Smooth muscle cell (in vitro differentiated cells): Measurements from ENCODE around the gene MBL2. TPM values are rescaled to one million over a fixed set of nuclear protein-coding genes. Genes with fewer than 3 reads are reported as not detected.

Experiments
- DNase-seq: peaks from one replicate; lab custom pipeline; 2025; ENCODE audit not compliant: unreplicated experiment; lab: John Stamatoyannopoulos, UW
- H2AFZ ChIP-seq: fragments of 200-600 bp; sonication (generic); 2 replicates; pipeline ENCODE4 v1.6.0; 2016; ENCODE audit warnings: antibody characterized with exemption, low read depth, mild to moderate bottlenecking
- H3F3A ChIP-seq: fragments of 200-600 bp; sonication (generic); 2 replicates; pipeline ENCODE4 v1.6.0; 2017; ENCODE audit warnings: antibody characterized with exemption, low read depth
- H3K27ac ChIP-seq: fragments of 200-600 bp; sonication (generic); 2 replicates; pipeline ENCODE4 v1.5.1; 2016; ENCODE audit warnings: low read depth, mild to moderate bottlenecking
- H3K27me3 ChIP-seq: fragments of 200-600 bp; sonication (generic); 2 replicates; pipeline ENCODE4 v1.6.1; 2016; ENCODE audit warnings: low read depth, mild to moderate bottlenecking
- H3K36me3 ChIP-seq: fragments of 200-600 bp; sonication (generic); 2 replicates; pipeline ENCODE4 v1.5.1; 2016; ENCODE audit warnings: low read depth
- H3K4me1 ChIP-seq: fragments of 200-600 bp; sonication (generic); 2 replicates; pipeline ENCODE4 v1.5.1; 2016; ENCODE audit warnings: low read depth
- H3K4me2 ChIP-seq: fragments of 200-600 bp; sonication (generic); 2 replicates; pipeline ENCODE4 v1.6.0; 2016; ENCODE audit warnings: mild to moderate bottlenecking
- H3K4me3 ChIP-seq: fragments of 200-600 bp; sonication (generic); 2 replicates; pipeline ENCODE4 v1.5.1; 2016; ENCODE audit warnings: mild to moderate bottlenecking
- H3K79me2 ChIP-seq: fragments of 200-600 bp; sonication (generic); 2 replicates; pipeline ENCODE4 v1.6.0; 2016; ENCODE audit warnings: low read depth, mild to moderate bottlenecking
- H3K9ac ChIP-seq: fragments of 200-600 bp; sonication (generic); 2 replicates; pipeline ENCODE4 v1.6.0; 2016; ENCODE audit warnings: low read depth
- H3K9me3 ChIP-seq: fragments of 200-600 bp; sonication (generic); replicated peaks from 2 replicates; pipeline ENCODE4 v1.5.1; 2016; ENCODE audit warnings: low read depth
- H4K20me1 ChIP-seq: fragments of 200-600 bp; sonication (generic); 2 replicates; pipeline ENCODE4 v1.6.0; 2016; ENCODE audit warnings: low read depth
- WGBS: methylation state at CpG from one replicate; pipeline ENCODE4 v1.1.7; 2016; ENCODE audit warnings: low lambda C conversion rate; 5-methylcytosine and 5-hydroxymethylcytosine counted together
- polyA plus RNA-seq: library from polyadenylated mRNA; unstranded; fragments of >200 nt; fragmentation: Nextera tagmentation; extraction: Ambion mirVana; gene quantifications from 2 replicates; pipeline ENCODE4 v1.2.1, GENCODE V29; 2016
- total RNA-seq: library from RNA; depleted of rRNA; stranded (reverse); fragments of >200 nt; gene quantifications from 2 replicates; pipeline ENCODE4 v1.2.3, GENCODE V29; 2014
- TF ChIP-seq, protein P1 (sequence below): fragments of 200-600 bp; sonication (generic); IDR thresholded peaks from 2 replicates; pipeline ENCODE4 v1.5.1; 2017; ENCODE audit warnings: borderline replicate concordance, mild to moderate bottlenecking, antibody characterized with exemption; ENCODE audit not compliant: insufficient read depth, poor library complexity, severe bottlenecking

The MBL2 gene
- total RNA-seq (0.04 TPM in 1 of 2 replicates, not detected in the other), polyA plus RNA-seq (not detected in 2 replicates)

DNA sequence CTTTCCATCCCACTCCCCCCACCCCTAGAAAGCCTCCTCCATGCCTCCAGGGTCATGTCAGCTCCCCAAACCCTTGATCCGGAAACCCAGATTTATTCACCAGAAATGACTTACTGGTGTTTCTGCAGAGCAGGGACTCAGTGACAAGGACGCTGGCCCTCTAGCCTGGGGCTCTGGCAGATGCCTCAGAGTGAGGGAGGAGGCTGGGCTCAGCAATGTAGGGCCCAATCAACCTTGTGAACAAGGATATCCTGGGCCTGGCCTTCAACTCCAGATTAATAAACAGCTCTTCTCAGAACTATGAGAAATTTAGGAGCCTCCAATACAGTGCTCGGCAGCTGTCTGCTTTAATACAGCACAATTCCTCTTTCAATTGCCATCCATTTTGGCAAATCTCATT is at the start of gene MBL2:
MBL2 (minus strand) TSS at position 162 of the 400 bp plus-strand sequence. CDS start 1,149 bp downstream, outside the sequence.
- Histone ChIP-seq H3K4me1 (no peaks in the 10 kb centered on the region), H3K27ac (peak within 1 kb of the TSS; percentile 58), H2AFZ (no peak within 1 kb of the TSS), H3K9ac (no peak within 1 kb of the TSS), H3K36me3 (no peaks in the 10 kb centered on the region), H3F3A (no peaks in the 10 kb centered on the region), H3K4me3 (no peak within 1 kb of the TSS), H3K27me3 (no peaks in the 10 kb centered on the region), H3K4me2 (peak within 1 kb of the TSS; percentile 6), H3K79me2 (no peaks in the 10 kb centered on the region), H3K9me3 (no peaks in the 10 kb centered on the region), H4K20me1 (no peaks in the 10 kb centered on the region)
- 98% methylated on average over 3 of the region's 3 CpGs for WGBS
- DNase-seq: no peak
- TF ChIP-seq, protein P1, sequence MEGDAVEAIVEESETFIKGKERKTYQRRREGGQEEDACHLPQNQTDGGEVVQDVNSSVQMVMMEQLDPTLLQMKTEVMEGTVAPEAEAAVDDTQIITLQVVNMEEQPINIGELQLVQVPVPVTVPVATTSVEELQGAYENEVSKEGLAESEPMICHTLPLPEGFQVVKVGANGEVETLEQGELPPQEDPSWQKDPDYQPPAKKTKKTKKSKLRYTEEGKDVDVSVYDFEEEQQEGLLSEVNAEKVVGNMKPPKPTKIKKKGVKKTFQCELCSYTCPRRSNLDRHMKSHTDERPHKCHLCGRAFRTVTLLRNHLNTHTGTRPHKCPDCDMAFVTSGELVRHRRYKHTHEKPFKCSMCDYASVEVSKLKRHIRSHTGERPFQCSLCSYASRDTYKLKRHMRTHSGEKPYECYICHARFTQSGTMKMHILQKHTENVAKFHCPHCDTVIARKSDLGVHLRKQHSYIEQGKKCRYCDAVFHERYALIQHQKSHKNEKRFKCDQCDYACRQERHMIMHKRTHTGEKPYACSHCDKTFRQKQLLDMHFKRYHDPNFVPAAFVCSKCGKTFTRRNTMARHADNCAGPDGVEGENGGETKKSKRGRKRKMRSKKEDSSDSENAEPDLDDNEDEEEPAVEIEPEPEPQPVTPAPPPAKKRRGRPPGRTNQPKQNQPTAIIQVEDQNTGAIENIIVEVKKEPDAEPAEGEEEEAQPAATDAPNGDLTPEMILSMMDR: no peak

DNA sequence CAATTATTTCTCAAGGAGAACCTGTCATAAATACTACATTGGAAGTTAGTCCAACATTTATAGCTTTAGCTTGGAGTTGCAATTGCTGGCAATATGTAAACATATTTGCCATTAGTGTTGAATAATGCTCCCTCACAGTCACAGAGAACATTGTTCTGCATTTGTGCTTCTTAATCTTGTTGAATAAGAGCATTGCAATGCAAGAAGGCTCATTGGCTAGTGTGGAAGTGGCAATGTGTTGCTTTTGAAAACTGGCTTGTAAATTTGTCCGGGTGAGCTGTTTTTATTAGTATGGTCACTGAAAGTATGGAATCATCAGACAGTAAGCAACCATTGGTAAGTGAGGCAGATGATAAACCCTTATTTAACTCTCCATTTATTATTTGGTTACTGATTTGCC is 47.7 kb upstream of the MBL2 start:
- no peak for DNase-seq
- H2AFZ ChIP-seq: peak overlapping the region; percentile 30
- H3K27ac ChIP-seq: no peak overlapping the region
- TF ChIP-seq, protein P1: no peak
- WGBS: 20% methylated on average over 1 of the region's 1 CpG
- no peaks in the 10 kb centered on the region for H3F3A ChIP-seq
- H3K36me3 ChIP-seq: no peaks in the 10 kb centered on the region
- H3K27me3 ChIP-seq: no peaks in the 10 kb centered on the region
- no peaks in the 10 kb centered on the region for H4K20me1 ChIP-seq
- no peak overlapping the region for H3K4me3 ChIP-seq
- peak overlapping the region; percentile 18 for H3K4me2 ChIP-seq
- H3K4me1 ChIP-seq: peaks cover 6% of the 10 kb centered on the region
- no peaks in the 10 kb centered on the region for H3K9me3 ChIP-seq
- H3K79me2 ChIP-seq: no peaks in the 10 kb centered on the region
- H3K9ac ChIP-seq: no peak overlapping the region

DNA sequence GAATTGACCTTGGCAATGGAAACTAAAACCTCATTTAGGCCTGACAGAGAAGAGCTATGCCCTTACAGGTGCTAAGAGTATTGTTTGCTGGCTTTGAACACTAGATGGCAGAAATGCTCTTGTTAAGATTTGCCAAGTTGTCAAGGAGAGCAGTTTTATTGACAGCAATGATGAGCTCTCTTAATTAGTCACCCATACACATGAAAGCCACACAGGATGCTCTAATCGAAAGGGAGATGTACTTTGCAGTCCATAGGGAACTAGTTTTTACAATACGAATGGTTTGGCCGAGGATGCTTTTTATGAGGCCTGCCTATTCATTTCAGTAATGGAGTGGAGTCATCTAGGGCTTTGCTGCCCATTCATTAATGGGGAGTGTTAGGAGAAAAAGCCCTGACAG is 45.4 kb upstream of the MBL2 start:
- no peaks in the 10 kb centered on the region for H3K27me3 ChIP-seq
- H3K4me2 ChIP-seq: no peak overlapping the region
- no peaks in the 10 kb centered on the region for H3F3A ChIP-seq
- no peak for DNase-seq
- H3K4me3 ChIP-seq: no peak overlapping the region
- H3K4me1 ChIP-seq: peaks cover 6% of the 10 kb centered on the region
- no peak overlapping the region for H3K9ac ChIP-seq
- no peak overlapping the region for H2AFZ ChIP-seq
- no peaks in the 10 kb centered on the region for H3K79me2 ChIP-seq
- no peaks in the 10 kb centered on the region for H4K20me1 ChIP-seq
- no peaks in the 10 kb centered on the region for H3K9me3 ChIP-seq
- WGBS: 4% methylated on average over 3 of the region's 3 CpGs
- no peaks in the 10 kb centered on the region for H3K36me3 ChIP-seq
- TF ChIP-seq, protein P1: peak; percentile 59
- no peak overlapping the region for H3K27ac ChIP-seq

DNA sequence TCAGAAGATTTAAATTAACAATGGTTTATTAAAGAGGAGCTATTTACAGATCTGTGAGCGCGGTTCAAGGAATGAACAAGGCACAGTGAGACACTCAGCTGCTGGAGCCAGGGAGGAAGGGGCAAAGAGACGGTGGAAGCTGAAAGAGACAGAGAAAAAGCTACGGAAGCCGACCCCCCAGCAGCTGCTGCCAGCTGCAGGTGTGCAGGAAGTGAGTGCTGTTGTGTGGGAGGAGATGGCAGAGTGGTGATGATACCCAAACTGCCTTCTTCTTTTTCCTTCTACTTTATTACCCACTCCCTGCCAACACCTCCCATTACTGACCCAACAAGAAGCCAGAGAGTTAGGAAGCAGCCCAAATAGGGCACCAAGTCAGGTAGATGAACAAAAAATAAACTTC is 41.9 kb upstream of the MBL2 start:
- H3K27ac ChIP-seq: no peak overlapping the region
- H3K79me2 ChIP-seq: no peaks in the 10 kb centered on the region
- 86% methylated on average over 5 of the region's 5 CpGs for WGBS
- H3K9me3 ChIP-seq: no peaks in the 10 kb centered on the region
- H4K20me1 ChIP-seq: no peaks in the 10 kb centered on the region
- H3K27me3 ChIP-seq: no peaks in the 10 kb centered on the region
- no peak overlapping the region for H3K4me2 ChIP-seq
- no peak overlapping the region for H2AFZ ChIP-seq
- H3K36me3 ChIP-seq: no peaks in the 10 kb centered on the region
- H3K4me3 ChIP-seq: no peak overlapping the region
- DNase-seq: no peak
- no peaks in the 10 kb centered on the region for H3K4me1 ChIP-seq
- no peaks in the 10 kb centered on the region for H3F3A ChIP-seq
- TF ChIP-seq, protein P1: no peak
- no peak overlapping the region for H3K9ac ChIP-seq
